ENCODE results near the gene ARID3C. TPM values are rescaled to one million over a fixed set of nuclear protein-coding genes. Genes with fewer than 3 reads are reported as not detected.

The ARID3C gene
- total RNA-seq, 1 donor, result not detected

GRCh38 chr9:34633166-34633565, 4.3 kb upstream of the ARID3C start:
- no peak for DNase-seq (ENCODE audit: low read depth in 2 of 3, low spot score in 2 of 3)

GRCh38 chr9:34630402-34631154, 1.7 kb upstream of the ARID3C start:
- no peak for DNase-seq (ENCODE audit: low read depth in 2 of 3, low spot score in 2 of 3)

GRCh38 chr9:34629491-34629808, 584 bp upstream of the ARID3C start:
- no peak for DNase-seq (ENCODE audit: low read depth in 2 of 3, low spot score in 2 of 3)

- no peak for DNase-seq (ENCODE audit: low read depth in 2 of 3, low spot score in 2 of 3)
These were observed 880 bp downstream of the ARID3C start for GRCh38 chr9:34627716-34628655.

GRCh38 chr9:34625186-34625486, 3.7 kb downstream of the ARID3C start:
- DNase-seq (ENCODE audit: low read depth in 2 of 3, low spot score in 2 of 3), result no peak

- DNase-seq (ENCODE audit: low read depth in 2 of 3, low spot score in 2 of 3), result no peak
These were observed 4.2 kb downstream of the ARID3C start for GRCh38 chr9:34624475-34625185.

GRCh38 chr9:34623374-34624235, 5.3 kb downstream of the ARID3C start:
- DNase-seq (ENCODE audit: low read depth in 2 of 3, low spot score in 2 of 3), result no peak

GRCh38 chr9:34620061-34620994, 8.5 kb downstream of the ARID3C start, which contains the start of gene DCTN3:
Gene DCTN3 (minus strand): TSS chr9:34620495. CDS start chr9:34620464, 31 bp downstream.
- DNase-seq (ENCODE audit: low read depth in 2 of 3, low spot score in 2 of 3), result peak; percentile 65 to 97 (median 93)

GRCh38 chr9:34615132-34615531, 13.7 kb downstream of the ARID3C start:
- no peak for DNase-seq (ENCODE audit: low read depth in 2 of 3, low spot score in 2 of 3)

GRCh38 chr9:34612788-34613390, 16.0 kb downstream of the ARID3C start:
- DNase-seq (ENCODE audit: low read depth in 2 of 3, low spot score in 2 of 3), result peak in 2 of 3 donors; percentile 76 to 87

- peak; percentile 81 to 89 (median 81) for DNase-seq (ENCODE audit: low read depth in 2 of 3, low spot score in 2 of 3)
These were observed 16.8 kb downstream of the ARID3C start, which contains the start of gene RPP25L for GRCh38 chr9:34611811-34612787. Gene RPP25L (minus strand): TSS chr9:34612097. CDS start chr9:34611296, 801 bp downstream.

GRCh38 chr9:34611251-34611810, 17.5 kb downstream of the ARID3C start:
- no peak for DNase-seq (ENCODE audit: low read depth in 2 of 3, low spot score in 2 of 3)

GRCh38 chr9:34610434-34611206, 18.2 kb downstream of the ARID3C start:
- DNase-seq (ENCODE audit: low read depth in 2 of 3, low spot score in 2 of 3), result no peak

- DNase-seq (ENCODE audit: low read depth in 2 of 3, low spot score in 2 of 3), result no peak
These were observed 21.5 kb downstream of the ARID3C start for GRCh38 chr9:34607331-34607730.

- DNase-seq (ENCODE audit: low read depth in 2 of 3, low spot score in 2 of 3), result no peak
These were observed 22.0 kb downstream of the ARID3C start for GRCh38 chr9:34606905-34607304.

GRCh38 chr9:34606190-34606589, 22.7 kb downstream of the ARID3C start:
- DNase-seq (ENCODE audit: low read depth in 2 of 3, low spot score in 2 of 3), result no peak

All from hematopoietic multipotent progenitor cell (in vitro differentiated cells).